D721Med (cell line): ENCODE data around the gene CHGA.

ENCODE experiments used
- DNase-seq: peaks from one replicate; pipeline ENCODE4 v3.0.0; 2011; ENCODE audit warnings: low spot score; ENCODE audit not compliant: insufficient read length
- FAIRE-seq: peaks from 2 replicates; lab custom pipeline; 2011; peaks lifted over from hg19 to GRCh38; lab: Jason Lieb, UNC
- TF ChIP-seq, protein P1 (sequence below): IDR thresholded peaks from 2 replicates; pipeline ENCODE4 v1.5.1; 2012; ENCODE audit warnings: mild to moderate bottlenecking, control low read depth; ENCODE audit not compliant: insufficient read depth; ENCODE audit errors: missing control alignments

CHGA gene

GRCh38 chr14:92936085-92936484 lies 13.1 kb downstream of the CHGA start:
- TF ChIP-seq, protein P1, sequence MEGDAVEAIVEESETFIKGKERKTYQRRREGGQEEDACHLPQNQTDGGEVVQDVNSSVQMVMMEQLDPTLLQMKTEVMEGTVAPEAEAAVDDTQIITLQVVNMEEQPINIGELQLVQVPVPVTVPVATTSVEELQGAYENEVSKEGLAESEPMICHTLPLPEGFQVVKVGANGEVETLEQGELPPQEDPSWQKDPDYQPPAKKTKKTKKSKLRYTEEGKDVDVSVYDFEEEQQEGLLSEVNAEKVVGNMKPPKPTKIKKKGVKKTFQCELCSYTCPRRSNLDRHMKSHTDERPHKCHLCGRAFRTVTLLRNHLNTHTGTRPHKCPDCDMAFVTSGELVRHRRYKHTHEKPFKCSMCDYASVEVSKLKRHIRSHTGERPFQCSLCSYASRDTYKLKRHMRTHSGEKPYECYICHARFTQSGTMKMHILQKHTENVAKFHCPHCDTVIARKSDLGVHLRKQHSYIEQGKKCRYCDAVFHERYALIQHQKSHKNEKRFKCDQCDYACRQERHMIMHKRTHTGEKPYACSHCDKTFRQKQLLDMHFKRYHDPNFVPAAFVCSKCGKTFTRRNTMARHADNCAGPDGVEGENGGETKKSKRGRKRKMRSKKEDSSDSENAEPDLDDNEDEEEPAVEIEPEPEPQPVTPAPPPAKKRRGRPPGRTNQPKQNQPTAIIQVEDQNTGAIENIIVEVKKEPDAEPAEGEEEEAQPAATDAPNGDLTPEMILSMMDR: no peak
- DNase-seq: no peak
- FAIRE-seq: no peak

DNA sequence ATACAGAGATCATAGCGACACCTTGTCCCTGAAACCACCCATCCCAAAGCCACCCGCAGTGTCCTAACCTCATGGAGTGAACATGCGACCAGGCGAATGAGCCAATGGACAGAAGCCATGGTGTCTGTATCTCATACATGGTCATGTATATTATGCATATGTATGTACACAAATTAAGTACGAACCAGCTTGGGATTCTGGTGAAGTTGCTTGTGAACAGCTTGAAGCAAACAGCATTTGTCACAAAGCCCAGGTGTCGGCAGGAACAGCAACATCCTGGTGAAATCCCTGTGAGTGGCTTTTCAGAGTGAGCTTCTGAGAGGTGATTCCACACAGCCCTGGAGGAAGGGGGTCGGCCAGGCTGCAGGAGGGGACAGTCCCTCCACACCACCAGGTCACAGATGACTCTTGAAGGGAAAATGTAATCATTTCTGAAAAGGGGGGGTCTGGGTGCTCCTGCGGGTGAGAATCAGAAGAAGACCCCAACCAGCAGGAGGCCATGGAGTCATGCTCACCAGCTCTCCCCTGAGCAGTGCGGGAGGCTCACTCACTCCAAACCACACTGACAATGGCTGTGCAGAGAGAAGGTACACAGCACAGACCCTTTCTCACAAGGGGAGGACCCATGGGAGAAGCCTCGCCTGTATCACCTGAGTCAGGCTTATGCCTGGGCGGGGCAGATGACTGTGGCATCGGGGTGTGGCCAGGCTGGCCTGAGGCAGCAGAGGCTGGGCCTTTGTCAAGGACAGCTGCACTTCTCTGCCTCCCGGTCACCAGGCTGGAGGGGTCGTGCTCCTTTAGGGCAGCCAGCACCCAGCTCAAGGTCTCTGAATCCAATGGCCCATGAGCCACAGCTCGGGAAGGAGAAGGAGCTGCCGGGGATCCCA lies 14.3 kb downstream of the CHGA start:
- TF ChIP-seq, protein P1: no peak
- no peak for DNase-seq
- FAIRE-seq: no peak

- FAIRE-seq: no peak
- DNase-seq: no peak
- TF ChIP-seq, protein P1: no peak
These were observed 15.4 kb downstream of the CHGA start for GRCh38 chr14:92938235-92938875.

- DNase-seq (no peak), FAIRE-seq (no peak)
- TF ChIP-seq, protein P1: no peak
These were observed 16.1 kb downstream of the CHGA start for GRCh38 chr14:92938890-92939671.

DNA sequence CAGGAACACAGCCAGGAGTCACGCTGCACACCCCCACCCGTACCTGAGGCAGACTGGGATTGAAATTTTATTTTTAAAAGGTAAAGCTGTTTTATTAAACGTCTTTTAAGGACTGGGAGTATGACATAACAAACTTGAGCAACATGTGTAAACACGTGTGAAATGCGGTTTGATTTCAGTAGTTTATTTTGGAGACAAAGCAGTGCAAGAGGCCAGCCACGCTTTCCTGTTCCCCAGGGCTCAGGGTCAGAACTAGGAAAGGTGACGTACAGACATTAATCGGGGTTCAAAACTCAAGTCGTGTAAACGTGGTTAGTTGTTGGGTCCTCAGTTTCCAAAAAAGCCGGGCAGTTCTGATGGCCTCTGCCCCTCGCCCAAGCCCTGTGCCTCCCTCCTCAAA lies 16.7 kb downstream of the CHGA start:
- DNase-seq (no peak), FAIRE-seq (no peak)
- TF ChIP-seq, protein P1: no peak

- TF ChIP-seq, protein P1: no peak
- FAIRE-seq: no peak
- no peak for DNase-seq
These were observed 17.6 kb downstream of the CHGA start for GRCh38 chr14:92940543-92940942.
